Activated CD8-positive, alpha-beta memory T cell treated with anti-CD3 and anti-CD28 coated beads for 4 hours (primary cell): ENCODE measurements around the gene NCSTN.
"Not testable (repeated sequence)": the region's sequence is repeated elsewhere in the genome, so short reads cannot be mapped to it uniquely, and the experiment has no call there.

Experiments used
- DNase-seq, 2 donors: peaks; one replicate each; pipeline ENCODE4 v3.0.0-alpha.2; 2020; ENCODE audit warnings: low read depth in 2 of 2

NCSTN gene

GRCh38 chr1:160371346-160371631 is 28.1 kb downstream of the NCSTN start:
- no peak for DNase-seq

GRCh38 chr1:160371756-160372155 is 28.6 kb downstream of the NCSTN start:
- DNase-seq = no peak

GRCh38 chr1:160373696-160374095 is 30.5 kb downstream of the NCSTN start:
- DNase-seq = no peak

GRCh38 chr1:160374306-160375110 is 31.3 kb downstream of the NCSTN start:
- no peak for DNase-seq

GRCh38 chr1:160375788-160376524 is 32.8 kb downstream of the NCSTN start:
- DNase-seq = no peak

GRCh38 chr1:160376525-160377131 is 33.4 kb downstream of the NCSTN start:
- no peak for DNase-seq

GRCh38 chr1:160377585-160378206 is 34.5 kb downstream of the NCSTN start:
- DNase-seq = no peak

GRCh38 chr1:160384812-160385211 is 41.6 kb downstream of the NCSTN start:
- not testable (repeated sequence) for DNase-seq

- DNase-seq = not testable (repeated sequence)
These were observed 45.2 kb downstream of the NCSTN start for GRCh38 chr1:160388406-160388805.

GRCh38 chr1:160394673-160395072 is 51.5 kb downstream of the NCSTN start:
- no peak for DNase-seq

GRCh38 chr1:160397651-160398050 is 54.5 kb downstream of the NCSTN start:
- DNase-seq = no peak

GRCh38 chr1:160398823-160399222 is 55.6 kb downstream of the NCSTN start:
- DNase-seq = no peak

GRCh38 chr1:160399544-160400222 is 56.5 kb downstream of the NCSTN start:
- no peak for DNase-seq

- DNase-seq = no peak
These were observed 57.1 kb downstream of the NCSTN start, which contains the start of gene VANGL2 for GRCh38 chr1:160400223-160400645. Gene VANGL2, plus strand, starts transcription at chr1:160400564. Its CDS starts 15,274 bp downstream, at chr1:160415838.

- no peak for DNase-seq
These were observed 57.7 kb downstream of the NCSTN start for GRCh38 chr1:160400646-160401486.

- DNase-seq = no peak
These were observed 58.3 kb downstream of the NCSTN start for GRCh38 chr1:160401487-160401805.

GRCh38 chr1:160402001-160402795 is 59.0 kb downstream of the NCSTN start:
- no peak for DNase-seq

GRCh38 chr1:160403244-160403643 is 60.1 kb downstream of the NCSTN start:
- DNase-seq = no peak

GRCh38 chr1:160404094-160404493 is 60.9 kb downstream of the NCSTN start:
- no peak for DNase-seq

- DNase-seq = no peak
These were observed 62.2 kb downstream of the NCSTN start for GRCh38 chr1:160405331-160405877.
